Measurements from ENCODE around the gene COL4A3.

DNA sequence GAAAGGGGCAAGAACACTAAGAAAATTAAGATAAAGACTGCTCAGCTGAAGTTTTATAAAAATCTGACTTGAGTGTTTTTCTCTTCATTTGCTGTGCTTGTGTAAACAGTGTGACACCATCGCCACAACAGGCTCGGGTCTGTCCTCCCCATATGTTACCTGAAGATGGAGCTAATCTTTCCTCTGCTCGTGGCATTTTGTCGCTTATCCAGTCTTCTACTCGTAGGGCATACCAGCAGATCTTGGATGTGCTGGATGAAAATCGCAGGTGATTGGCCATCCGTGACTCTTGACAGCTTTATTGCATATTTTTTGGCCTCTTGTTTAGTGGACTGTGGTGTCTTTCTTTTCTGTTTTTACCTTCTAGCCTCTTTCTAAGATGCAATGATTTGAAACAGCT is 182.7 kb downstream of the COL4A3 start:
- TF ChIP-seq, protein P1, sequence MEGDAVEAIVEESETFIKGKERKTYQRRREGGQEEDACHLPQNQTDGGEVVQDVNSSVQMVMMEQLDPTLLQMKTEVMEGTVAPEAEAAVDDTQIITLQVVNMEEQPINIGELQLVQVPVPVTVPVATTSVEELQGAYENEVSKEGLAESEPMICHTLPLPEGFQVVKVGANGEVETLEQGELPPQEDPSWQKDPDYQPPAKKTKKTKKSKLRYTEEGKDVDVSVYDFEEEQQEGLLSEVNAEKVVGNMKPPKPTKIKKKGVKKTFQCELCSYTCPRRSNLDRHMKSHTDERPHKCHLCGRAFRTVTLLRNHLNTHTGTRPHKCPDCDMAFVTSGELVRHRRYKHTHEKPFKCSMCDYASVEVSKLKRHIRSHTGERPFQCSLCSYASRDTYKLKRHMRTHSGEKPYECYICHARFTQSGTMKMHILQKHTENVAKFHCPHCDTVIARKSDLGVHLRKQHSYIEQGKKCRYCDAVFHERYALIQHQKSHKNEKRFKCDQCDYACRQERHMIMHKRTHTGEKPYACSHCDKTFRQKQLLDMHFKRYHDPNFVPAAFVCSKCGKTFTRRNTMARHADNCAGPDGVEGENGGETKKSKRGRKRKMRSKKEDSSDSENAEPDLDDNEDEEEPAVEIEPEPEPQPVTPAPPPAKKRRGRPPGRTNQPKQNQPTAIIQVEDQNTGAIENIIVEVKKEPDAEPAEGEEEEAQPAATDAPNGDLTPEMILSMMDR (IDR thresholded peaks at IDR 0.05; ENCODE audit: borderline replicate concordance, extremely low read depth, low read length, poor library complexity, severe bottlenecking): no peak
- no peak for TF ChIP-seq EZH2 (IDR thresholded peaks at IDR 0.05; ENCODE audit: borderline replicate concordance, low read depth, low read length, severe bottlenecking)

Data from DND-41 (cell line).